CD4-positive, alpha-beta T cell treated with Interferon alpha-2 for 1 hour (primary cell): Measurements from ENCODE around the gene TRIM58.
A peak's percentile ranks its signal among the peaks of the same experiment; 100 is the strongest.

Experiments used
- DNase-seq, 2 donors: peaks; one replicate each; pipeline ENCODE4 v3.0.0-alpha.2; 2020 to 2022

TRIM58 gene

GRCh38 chr1:247895163-247895637, 38.2 kb downstream of the TRIM58 start, which contains the start of gene OR2W3:
TSS of gene OR2W3 (plus strand) at chr1:247895587. CDS start at chr1:247895587, 0 bp downstream.
- no peak for DNase-seq

DNA sequence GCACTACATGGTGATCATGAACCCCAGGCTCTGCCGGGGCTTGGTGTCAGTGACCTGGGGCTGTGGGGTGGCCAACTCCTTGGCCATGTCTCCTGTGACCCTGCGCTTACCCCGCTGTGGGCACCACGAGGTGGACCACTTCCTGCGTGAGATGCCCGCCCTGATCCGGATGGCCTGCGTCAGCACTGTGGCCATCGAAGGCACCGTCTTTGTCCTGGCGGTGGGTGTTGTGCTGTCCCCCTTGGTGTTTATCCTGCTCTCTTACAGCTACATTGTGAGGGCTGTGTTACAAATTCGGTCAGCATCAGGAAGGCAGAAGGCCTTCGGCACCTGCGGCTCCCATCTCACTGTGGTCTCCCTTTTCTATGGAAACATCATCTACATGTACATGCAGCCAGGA, 39.0 kb downstream of the TRIM58 start:
- no peak for DNase-seq

GRCh38 chr1:247904122-247904521, 47.1 kb downstream of the TRIM58 start:
- no peak for DNase-seq

DNA sequence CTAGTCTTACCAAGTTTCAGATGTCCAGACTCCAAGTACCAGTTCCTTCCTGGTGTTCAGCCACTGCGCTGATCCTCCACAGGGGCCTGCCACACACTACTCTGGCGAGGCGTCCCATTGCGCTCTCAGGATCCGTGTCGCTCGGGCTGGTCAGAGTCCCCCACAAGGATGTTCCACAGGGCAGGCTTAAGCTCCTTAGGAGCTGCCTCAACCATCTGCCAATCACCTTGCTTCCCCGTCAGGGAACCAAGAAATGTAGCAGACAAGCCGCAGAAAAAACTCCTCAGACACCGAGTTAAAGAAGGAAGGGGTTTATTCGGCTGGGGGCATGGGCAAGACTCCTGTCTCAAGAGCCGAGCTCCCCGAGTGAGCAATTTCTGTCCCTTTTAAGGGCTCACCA, 48.2 kb downstream of the TRIM58 start:
- DNase-seq = no peak

- DNase-seq = no peak
Observed at GRCh38 chr1:247905910-247906503, 49.0 kb downstream of the TRIM58 start.

- peak in 1 of 2 donors; percentile 39 for DNase-seq
Observed at GRCh38 chr1:247906504-247907047, 49.6 kb downstream of the TRIM58 start.

GRCh38 chr1:247908766-247909165, 51.8 kb downstream of the TRIM58 start:
- no peak for DNase-seq

- no peak for DNase-seq
Observed at GRCh38 chr1:247913786-247914185, 56.8 kb downstream of the TRIM58 start.

DNA sequence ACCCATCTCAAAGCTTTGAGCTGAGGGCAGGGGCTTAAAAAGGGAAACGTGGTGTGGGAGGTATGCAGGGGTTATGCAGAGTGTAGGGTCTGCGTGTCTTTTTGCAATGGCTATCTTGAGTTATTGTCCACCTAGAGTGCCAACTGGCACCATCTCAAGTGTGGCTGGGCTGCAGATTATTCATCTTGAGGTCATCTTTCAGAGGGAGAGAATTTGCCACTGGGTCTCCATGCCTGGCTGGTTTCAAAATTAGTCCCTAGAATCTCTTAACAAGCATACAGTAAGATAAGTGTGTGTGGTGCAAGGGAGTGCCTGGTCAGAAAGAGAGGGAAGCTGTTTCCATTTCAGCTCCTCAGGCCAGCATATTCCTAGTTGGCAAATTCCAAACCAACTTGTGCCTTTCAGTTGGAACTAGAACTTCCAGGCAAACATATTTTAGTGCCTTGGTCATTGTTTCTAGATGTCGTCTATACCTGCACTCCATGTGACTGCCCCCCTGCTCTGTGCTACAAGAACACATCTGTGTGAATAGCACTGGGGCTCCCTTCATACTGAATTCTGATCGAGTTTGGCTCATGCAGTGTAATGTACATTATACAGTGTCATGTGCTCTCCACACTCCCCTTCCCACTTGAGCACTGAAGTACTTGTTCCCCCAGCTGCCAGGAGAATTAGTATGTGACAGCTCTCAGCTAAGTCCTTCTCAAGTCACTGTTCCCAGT, 58.1 kb downstream of the TRIM58 start:
- DNase-seq = no peak

DNA sequence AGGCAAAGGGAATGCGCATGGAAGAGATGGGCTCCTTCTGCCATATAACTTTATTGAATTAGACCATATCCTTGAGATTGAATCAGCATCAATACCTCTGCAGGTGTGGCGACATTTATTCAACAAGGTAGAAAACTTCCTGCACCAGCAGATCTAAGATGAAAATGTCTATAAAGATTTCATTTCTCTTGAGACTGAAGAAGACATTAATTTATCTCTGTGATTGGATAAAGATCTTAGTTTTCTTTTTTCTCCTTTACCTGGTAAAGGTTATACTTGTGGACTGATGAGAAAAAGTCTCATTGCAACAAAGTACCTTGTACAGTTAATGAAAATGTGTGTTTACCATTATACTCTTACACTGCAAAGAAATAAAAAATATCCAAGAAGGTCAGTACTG, 63.0 kb downstream of the TRIM58 start, which contains the start of gene OR2T8:
Gene OR2T8 (plus strand): TSS at position 301 of the 400 bp plus-strand sequence. CDS start 766 bp downstream, outside the sequence.
- DNase-seq = no peak

DNA sequence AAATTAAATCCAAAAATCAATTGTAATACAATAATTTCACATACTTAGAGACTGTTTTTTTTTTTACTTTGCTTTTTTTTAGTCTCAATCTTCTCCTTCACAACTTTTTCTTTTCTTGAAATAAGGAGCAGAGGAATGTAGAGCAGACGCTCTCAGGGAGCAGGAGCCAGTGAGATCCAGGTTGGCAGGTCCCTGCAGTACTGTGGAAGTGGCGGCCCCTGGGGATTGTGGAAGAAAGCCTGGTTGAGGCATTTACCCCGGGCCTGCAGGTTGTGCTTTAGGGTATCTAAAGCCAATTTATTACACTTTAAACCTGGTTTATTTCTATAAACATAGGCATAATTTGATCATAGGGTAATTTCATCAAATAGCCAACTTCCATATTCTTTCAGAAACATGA, 67.0 kb downstream of the TRIM58 start:
- DNase-seq = no peak

DNA sequence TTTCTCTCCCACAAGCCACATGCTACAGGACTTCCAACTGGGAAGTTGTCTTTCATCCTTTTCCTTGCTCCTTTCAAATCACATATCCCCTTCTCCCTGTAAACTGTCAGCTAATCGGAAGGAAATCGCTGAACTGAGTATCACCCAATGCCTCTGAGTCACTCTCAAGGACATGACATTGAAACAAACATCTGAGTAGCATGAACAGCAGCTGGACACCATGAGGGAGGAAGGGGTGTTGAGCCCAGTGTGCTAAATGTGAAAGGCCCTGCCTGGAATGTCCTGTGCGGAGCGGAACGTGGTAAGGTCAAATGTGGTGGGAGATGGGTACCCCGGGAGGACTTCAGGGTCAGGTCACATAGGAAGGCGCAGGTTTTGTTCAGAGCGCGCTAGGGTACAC, 67.9 kb downstream of the TRIM58 start, which contains the start of gene OR2AJ1:
Gene OR2AJ1 (plus strand): TSS at position 22 of the 400 bp plus-strand sequence. CDS start 8,880 bp downstream, outside the sequence.
- DNase-seq = no peak
